HL-60 (cell line): ENCODE data around the gene COLEC11.

Experiments used
- CTCF ChIP-seq: IDR thresholded peaks from one replicate; pipeline ENCODE4 v1.5.1; 2011; ENCODE audit warnings: low read length, control low read depth, inconsistent platforms; ENCODE audit not compliant: insufficient read depth
- GABPA ChIP-seq: IDR thresholded peaks from 2 replicates; pipeline ENCODE4 v1.6.1; 2012; ENCODE audit warnings: low read depth
- POLR2AphosphoS5 ChIP-seq: IDR thresholded peaks from 2 replicates; pipeline ENCODE4 v1.6.1; 2012; ENCODE audit warnings: low read depth
- REST ChIP-seq: IDR thresholded peaks from 2 replicates; pipeline ENCODE4 v1.6.1; 2012; ENCODE audit warnings: low read depth; ENCODE audit not compliant: insufficient replicate concordance
- SPI1 ChIP-seq: IDR thresholded peaks from 2 replicates; pipeline ENCODE4 v1.6.1; 2012; ENCODE audit warnings: low read depth, mild to moderate bottlenecking, borderline replicate concordance

- no peak for TF ChIP-seq POLR2AphosphoS5
- no peak for TF ChIP-seq CTCF
- no peak for TF ChIP-seq REST
- TF ChIP-seq GABPA, result no peak
- TF ChIP-seq SPI1, result no peak
These were observed 67.3 kb downstream of the COLEC11 start for GRCh38 chr2:3662239-3662638.
